Suppressor macrophage (primary cell): ENCODE results near the gene LMBR1.

ENCODE experiments used
- DNase-seq, 4 experiments: peaks; one replicate each; pipeline ENCODE4 v3.0.0-alpha.2; 2020 to 2022

Gene LMBR1

DNA sequence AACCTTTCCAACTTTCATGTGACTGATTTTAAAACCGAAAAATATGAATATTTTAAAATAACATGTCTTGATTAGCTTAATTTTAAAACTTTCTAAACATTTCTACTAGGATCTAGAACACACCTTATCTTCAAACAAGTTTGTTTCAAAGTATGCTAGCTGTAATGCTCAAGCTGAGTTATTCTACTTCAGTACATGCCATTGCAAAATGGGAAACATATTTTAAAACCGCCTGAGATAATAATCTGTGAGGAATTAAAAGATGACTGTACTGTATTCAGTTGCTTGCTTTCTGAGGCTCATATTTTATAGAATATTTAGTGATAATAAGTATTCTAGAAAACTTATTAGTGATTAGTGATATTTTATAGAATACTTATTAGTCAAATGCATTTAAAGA, 99.6 kb downstream of the LMBR1 start:
- no peak for DNase-seq

DNA sequence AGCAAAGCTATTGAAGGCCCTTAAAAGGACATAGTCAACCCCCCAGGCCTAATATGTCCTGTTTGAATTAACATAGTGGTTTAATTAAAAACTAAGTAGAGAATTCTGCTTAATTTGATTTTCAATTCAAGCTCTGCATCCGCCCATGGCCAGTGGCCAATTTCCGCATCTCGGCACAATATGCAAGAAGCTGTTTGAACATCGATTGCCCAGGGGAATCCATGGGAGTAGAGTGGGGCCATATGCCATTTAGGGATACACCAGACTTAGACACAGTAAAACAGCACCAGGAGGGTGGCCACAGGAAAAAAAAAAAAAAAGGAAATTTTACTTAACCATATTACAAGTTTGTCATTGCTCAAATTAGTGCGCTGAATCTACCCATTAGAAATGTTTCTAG, 100.4 kb downstream of the LMBR1 start:
- no peak for DNase-seq

DNA sequence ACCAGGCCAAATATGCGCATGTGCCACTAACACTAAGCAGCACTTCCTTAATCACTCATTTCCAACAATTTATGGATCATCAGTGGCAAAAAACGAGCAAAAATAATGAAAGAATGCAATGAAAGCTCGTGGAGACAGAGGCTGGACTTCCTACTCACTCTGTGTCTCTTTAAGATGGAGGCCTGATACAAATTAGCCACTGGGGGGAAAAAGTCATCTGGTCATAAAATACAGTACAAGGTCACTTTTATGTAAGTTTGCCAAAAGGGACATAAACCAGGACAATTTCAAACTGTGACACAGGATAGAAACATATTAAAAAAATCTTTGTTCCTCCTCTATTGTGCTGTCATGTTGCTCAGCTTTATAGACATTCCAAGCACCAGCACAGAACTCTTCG, 101.7 kb downstream of the LMBR1 start:
- peak in 1 of 4 experiments; percentile 4 for DNase-seq

DNA sequence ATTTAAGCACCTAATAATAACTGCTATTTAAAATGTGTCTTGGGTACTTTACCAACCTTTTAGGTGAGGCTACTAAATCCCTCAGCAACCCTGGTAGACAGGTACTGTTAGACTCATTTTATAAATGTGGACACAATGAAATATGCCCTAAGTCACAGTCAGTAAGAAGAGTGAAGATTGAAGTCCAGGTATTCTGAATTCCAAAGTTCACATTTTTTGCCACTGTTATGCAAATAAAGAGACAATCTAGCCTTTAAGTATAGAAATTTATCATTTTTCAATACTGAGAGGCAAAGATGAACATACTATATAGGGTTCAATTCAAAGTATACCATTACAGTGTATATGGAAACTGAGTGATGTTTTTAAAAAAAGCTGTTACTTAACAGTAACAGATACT, 102.7 kb downstream of the LMBR1 start:
- DNase-seq = no peak

DNA sequence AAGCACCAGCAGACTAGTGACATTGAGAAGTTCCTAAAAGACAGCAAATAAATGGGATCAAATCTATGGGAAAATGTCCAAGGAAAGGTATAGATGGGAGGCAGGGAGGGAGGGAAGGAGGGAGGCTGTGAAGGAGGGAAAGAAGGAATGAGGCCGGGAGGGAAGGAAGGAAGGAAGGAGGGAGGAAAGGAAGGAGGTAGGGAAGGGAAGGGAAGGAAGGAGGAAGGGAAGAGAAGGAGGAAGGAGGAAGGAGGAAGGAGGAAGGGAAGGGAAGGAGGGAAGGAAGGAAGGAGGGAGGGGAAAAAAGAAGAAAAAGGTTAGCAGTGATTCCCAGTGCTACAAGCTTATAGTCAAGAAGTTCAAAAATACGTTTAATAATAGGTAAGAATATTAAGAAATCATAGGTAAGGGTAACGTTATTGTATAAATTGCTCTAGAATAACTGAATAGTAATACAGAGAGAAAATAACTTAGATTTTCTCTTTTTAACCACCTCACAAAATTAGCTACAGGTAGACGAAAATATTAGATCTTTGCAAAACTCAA, 106.9 kb downstream of the LMBR1 start:
- DNase-seq = no peak

DNA sequence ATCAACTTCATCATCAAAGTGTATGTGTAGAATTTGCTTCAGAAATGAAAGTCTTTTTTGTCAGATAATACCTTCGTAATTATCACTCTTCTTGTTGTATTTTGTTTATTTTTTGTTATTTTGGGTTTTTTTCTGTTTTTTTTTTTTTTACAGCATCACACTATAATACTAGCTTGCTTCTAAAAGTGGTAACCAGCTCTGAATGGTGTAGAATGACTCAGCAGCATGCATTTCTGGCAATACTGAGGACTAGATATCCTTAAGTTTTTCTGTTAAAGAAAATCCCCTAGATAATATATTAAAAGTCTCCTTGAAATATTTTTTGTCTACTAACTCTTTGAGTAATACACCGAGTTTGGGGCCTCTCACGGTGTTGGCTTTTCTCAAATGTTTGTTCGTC, 109.1 kb downstream of the LMBR1 start:
- DNase-seq = no peak

- no peak for DNase-seq
Observed at GRCh38 chr7:156781972-156782371, 111.0 kb downstream of the LMBR1 start.

GRCh38 chr7:156780724-156781455, 112.1 kb downstream of the LMBR1 start:
- peak in 3 of 4 experiments; percentile 13 to 46 (median 37) for DNase-seq

GRCh38 chr7:156778668-156779067, 114.3 kb downstream of the LMBR1 start:
- no peak for DNase-seq

DNA sequence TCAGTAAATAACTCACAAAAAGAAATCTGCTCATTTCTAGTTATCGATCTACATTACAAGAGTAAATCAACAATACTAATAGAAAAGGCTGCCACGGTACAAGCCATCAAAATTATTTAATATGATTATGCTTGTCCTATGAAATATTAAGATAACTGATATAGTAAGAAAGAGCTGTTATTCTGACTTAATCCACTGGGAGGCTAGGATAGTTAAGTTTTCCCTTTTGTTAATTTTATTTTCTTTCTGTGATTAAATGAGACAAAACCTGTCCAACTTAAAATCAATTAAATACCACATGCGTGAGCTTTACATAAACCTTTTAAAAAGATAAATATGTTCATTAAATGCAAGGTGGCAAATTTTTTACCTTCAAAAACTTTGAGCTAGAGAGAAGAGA, 114.8 kb downstream of the LMBR1 start:
- DNase-seq = no peak

GRCh38 chr7:156777364-156778069, 115.5 kb downstream of the LMBR1 start:
- no peak for DNase-seq

GRCh38 chr7:156776527-156776926, 116.5 kb downstream of the LMBR1 start:
- DNase-seq = no peak

DNA sequence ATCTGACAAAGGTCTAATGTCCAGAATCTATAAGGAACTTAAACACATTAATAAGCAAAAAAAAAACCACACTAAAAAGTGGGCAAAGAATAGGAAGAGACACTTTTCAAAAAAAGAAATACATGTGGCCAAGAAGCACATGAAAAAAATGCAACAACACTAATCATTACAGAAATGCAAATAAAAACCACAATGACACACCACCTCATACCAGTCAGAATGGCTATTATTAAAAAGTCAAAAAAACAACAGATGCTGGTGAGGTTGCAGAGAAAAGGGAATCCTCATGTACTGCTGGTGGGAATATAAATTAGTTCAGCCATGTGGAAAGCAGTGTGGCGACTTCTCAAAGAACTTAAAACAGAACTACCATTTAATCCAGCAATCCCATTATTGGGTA, 119.0 kb downstream of the LMBR1 start:
- peak in 2 of 4 experiments; percentile 34 to 37 for DNase-seq

- peak in 2 of 4 experiments; percentile 36 to 45 for DNase-seq
Observed at GRCh38 chr7:156772725-156773124, 120.3 kb downstream of the LMBR1 start.

- no peak for DNase-seq
Observed at GRCh38 chr7:156768698-156769472, 124.1 kb downstream of the LMBR1 start.

DNA sequence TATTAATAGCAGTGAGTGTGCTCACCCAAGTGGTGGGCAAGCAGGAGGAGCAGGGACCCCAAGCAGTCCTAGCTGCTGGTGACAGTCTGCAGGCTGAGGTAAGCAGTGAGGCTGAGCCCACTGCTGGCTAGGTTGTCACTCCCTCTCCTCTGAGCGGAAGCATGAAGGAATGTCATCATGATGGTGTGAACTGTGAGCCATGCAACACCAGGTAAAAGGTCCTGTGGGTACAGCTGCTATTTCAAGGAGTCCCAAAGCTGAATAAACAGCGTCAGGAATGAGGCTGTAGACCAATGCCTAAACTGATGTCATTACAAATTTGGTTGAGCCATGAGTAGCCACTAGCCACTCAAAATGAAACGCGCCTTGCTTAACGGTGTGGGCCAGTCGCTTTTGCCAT, 126.3 kb downstream of the LMBR1 start:
- DNase-seq = no peak

DNA sequence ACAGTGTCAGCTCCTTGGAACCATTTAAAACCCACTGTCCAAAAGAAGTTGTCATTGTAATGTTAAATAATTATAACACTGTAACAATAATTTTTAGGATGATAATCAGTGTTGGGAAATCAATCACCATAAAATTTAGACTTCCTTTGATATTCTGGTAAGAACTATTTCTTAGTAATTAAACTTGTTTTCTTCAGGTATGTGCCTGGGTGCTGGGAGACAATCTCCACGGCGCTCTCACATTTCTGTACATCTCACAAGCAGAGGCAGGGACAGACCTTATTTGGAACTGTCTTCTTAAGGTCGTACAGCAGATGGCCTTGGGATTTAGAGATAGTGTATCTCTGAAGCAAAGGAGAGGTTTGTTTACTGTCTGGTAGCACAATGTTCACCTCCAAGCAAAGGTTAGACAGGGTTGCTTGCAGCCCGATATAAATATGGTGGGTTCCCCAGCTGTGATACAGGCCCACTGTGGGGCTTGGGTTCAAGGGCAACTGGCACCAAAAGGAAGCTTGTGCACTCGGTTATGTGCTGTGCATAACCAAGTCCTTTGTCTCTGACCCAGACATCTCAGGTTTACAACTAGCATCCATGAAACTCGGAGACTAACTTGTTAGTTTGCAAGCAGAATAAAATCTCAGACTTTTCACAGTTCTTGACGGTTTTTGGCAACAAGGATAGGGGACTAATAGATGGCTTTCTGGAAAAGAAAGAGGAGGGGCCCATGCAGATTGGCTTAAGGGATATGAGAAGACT, 126.9 kb downstream of the LMBR1 start:
- no peak for DNase-seq

DNA sequence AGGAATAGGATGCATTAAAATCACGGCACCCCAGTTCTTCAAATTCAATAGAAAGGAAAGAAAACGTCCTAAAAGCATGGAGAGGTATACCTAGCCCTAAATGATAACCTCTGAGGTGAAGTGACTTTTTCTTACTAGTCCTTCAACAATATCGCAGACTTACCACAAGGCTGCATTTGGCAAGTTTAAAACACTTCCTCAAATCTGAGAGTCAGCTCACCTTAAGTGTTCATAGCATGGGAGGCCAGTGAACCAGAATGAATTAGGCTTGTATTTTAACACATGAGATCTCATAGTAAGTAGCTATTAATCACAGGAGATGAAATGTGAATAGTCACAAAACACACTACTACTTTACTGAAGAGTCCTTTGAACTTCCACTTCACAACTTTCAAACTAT, 128.2 kb downstream of the LMBR1 start:
- DNase-seq = no peak

GRCh38 chr7:156764016-156764669, 128.8 kb downstream of the LMBR1 start:
- DNase-seq = peak in 3 of 4 experiments; percentile 8 to 18 (median 14)

DNA sequence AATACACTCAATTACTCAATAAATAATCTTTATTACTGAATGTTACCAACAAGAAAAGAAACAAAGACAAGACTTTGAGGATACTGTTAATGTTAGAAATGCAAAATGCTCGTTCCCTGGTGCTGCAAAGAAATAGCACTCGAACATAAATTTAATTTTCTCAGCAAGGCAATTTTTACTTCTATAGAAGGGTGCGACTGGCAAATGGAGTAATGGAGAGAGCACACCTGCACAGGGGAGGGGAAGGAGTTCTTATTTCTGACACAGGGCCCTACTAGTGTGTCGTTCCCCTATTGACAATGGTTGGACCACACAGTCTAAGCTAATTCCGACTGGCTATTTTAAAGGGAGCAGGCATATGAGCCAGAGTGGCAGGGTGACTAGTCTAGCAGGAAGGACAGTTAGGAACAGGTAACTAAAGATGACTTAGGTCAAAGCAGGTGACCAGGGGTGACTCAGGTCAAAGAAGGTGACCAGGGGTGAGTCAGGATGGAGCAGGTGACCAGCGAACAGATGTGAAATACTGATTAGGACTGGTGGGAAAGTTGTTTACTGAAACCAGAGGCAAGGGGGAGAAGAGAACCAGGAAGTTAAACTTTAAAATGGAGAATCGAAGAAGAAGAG, 133.3 kb downstream of the LMBR1 start:
- DNase-seq = no peak

GRCh38 chr7:156759143-156759542, 133.8 kb downstream of the LMBR1 start:
- DNase-seq = no peak
